Measurements from ENCODE around the gene HDAC9.

- TF ChIP-seq POU6F1 (CRISPR knock-in tag; IDR thresholded peaks at IDR 0.05; ENCODE audit: borderline replicate concordance, low read depth) (no peak), CSDC2 (CRISPR knock-in tag; IDR thresholded peaks at IDR 0.05) (no peak), TSHZ2 (CRISPR knock-in tag; IDR thresholded peaks at IDR 0.05) (no peak), RARB (CRISPR knock-in tag; IDR thresholded peaks at IDR 0.05) (no peak), CSRNP3 (CRISPR knock-in tag; IDR thresholded peaks at IDR 0.05) (no peak), TOX (CRISPR knock-in tag; IDR thresholded peaks at IDR 0.05; ENCODE audit: borderline replicate concordance) (no peak), ZC3H10 (CRISPR knock-in tag; IDR thresholded peaks at IDR 0.05) (no peak), OSR1 (CRISPR knock-in tag; IDR thresholded peaks at IDR 0.05) (no peak), ESRRG (CRISPR knock-in tag; IDR thresholded peaks at IDR 0.05) (no peak), ZFP30 (CRISPR knock-in tag; IDR thresholded peaks at IDR 0.05) (no peak)
These were observed 183.7 kb downstream of the HDAC9 start for GRCh38 chr7:18679261-18679660.

Measured in SK-N-SH treated with all-trans-retinoic acid at 6 μM for 48 hours (cell line).